DOHH2 (cell line): ENCODE results near the gene TFPI2.

Experiments used
- H3F3A ChIP-seq: fragments of 200-600 bp; sonication (generic), shearing (Covaris generic); 2 replicates; pipeline ENCODE4 v1.6.0; 2016; ENCODE audit warnings: antibody characterized with exemption, mild to moderate bottlenecking; ENCODE audit not compliant: control insufficient read depth, insufficient read depth
- H3K27ac ChIP-seq: fragments of 200-600 bp; sonication (generic); 2 replicates; pipeline ENCODE4 v1.5.1; 2014; ENCODE audit warnings: low read depth, mild to moderate bottlenecking, low read length, moderate library complexity
- H3K27me3 ChIP-seq: fragments of 200-600 bp; sonication (generic); 2 replicates; pipeline ENCODE4 v1.6.1; 2014; ENCODE audit warnings: mild to moderate bottlenecking, low read length, mixed read lengths; ENCODE audit not compliant: control insufficient read depth
- H3K36me3 ChIP-seq: fragments of 200-600 bp; sonication (generic); 2 replicates; pipeline ENCODE4 v1.6.1; 2014; ENCODE audit warnings: mild to moderate bottlenecking, low read length, moderate library complexity, mixed read lengths; ENCODE audit not compliant: control insufficient read depth
- H3K4me1 ChIP-seq: fragments of 200-600 bp; sonication (generic); 2 replicates; pipeline ENCODE4 v1.6.1; 2014; ENCODE audit warnings: mild to moderate bottlenecking, low read length, mixed read lengths; ENCODE audit not compliant: control insufficient read depth
- H3K4me2 ChIP-seq: fragments of 200-600 bp; sonication (generic); 2 replicates; pipeline ENCODE4 v1.6.0; 2014; ENCODE audit warnings: mild to moderate bottlenecking, low read length, moderate library complexity
- H3K4me3 ChIP-seq: fragments of 200-600 bp; sonication (generic); 2 replicates; pipeline ENCODE4 v1.5.1; 2014; ENCODE audit warnings: mild to moderate bottlenecking, low read length, mixed read lengths
- H3K79me2 ChIP-seq: fragments of 200-600 bp; sonication (generic); 2 replicates; pipeline ENCODE4 v1.6.1; 2014; ENCODE audit warnings: mild to moderate bottlenecking, low read length, mixed read lengths; ENCODE audit not compliant: control insufficient read depth
- H3K9me2 ChIP-seq: fragments of 200-600 bp; sonication (generic); replicated peaks from 2 replicates; pipeline ENCODE4 v1.6.1; 2014; ENCODE audit warnings: mild to moderate bottlenecking, low read length, mixed read lengths; ENCODE audit not compliant: control insufficient read depth
- H3K9me3 ChIP-seq: fragments of 200-600 bp; sonication (generic); 2 replicates; pipeline ENCODE4 v1.6.1; 2014; ENCODE audit warnings: antibody characterized with exemption, low read length, mixed read lengths; ENCODE audit not compliant: control insufficient read depth, insufficient read depth
- H4K20me1 ChIP-seq: fragments of 200-600 bp; sonication (generic); 2 replicates; pipeline ENCODE4 v1.6.0; 2014; ENCODE audit warnings: low read depth, mild to moderate bottlenecking, antibody characterized with exemption, low read length, moderate library complexity; ENCODE audit not compliant: control insufficient read depth, insufficient read depth
- EZH2phosphoT487 ChIP-seq: fragments of 200-600 bp; sonication (generic); IDR thresholded peaks from 2 replicates; pipeline ENCODE4 v1.6.1; 2017; ENCODE audit warnings: borderline replicate concordance, mild to moderate bottlenecking, antibody characterized with exemption, low read length, moderate library complexity, mixed read lengths
- TF ChIP-seq, protein P1 (sequence below): fragments of 200-600 bp; sonication (generic); IDR thresholded peaks from one replicate; pipeline ENCODE4 v1.5.1; 2014; ENCODE audit warnings: antibody characterized with exemption, mild to moderate bottlenecking, low read depth, low read length; ENCODE audit not compliant: poor library complexity, severe bottlenecking

The TFPI2 gene, protein sequence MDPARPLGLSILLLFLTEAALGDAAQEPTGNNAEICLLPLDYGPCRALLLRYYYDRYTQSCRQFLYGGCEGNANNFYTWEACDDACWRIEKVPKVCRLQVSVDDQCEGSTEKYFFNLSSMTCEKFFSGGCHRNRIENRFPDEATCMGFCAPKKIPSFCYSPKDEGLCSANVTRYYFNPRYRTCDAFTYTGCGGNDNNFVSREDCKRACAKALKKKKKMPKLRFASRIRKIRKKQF

DNA sequence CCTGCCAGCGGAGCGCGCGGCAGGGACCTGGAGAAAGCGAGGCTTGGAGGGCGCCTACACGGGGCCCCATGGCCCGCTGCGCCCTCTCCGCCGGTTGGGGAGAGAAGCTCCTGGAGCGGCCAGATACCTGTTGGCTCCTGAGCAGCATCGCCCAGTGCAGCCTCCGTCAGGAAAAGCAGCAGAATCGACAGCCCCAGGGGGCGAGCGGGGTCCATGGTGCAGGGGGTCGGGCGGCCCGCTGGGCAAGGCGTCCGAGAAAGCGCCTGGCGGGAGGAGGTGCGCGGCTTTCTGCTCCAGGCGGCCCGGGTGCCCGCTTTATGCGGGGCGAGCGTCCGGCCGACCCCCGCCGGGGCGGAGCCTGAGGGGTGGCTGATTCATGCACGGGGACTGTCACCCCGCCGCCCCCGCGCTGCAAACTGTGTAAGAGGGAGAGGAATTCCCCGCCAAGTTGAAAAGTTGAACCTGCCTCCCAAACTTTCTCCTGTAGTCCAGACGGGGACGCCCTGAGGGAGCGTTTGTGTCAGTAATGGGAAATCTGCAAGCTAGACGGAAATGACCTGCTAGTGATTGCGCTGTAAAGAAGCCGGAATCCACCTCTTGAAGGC is at the start of gene TFPI2:
TFPI2 (minus strand) TSS at position 290 of the 605 bp plus-strand sequence; CDS start at position 215, 75 bp downstream.
- Histone ChIP-seq H3K79me2 (no peaks in the 10 kb centered on the region), H3K27ac (no peak within 1 kb of the TSS), H3K36me3 (no peaks in the 10 kb centered on the region), H3K9me3 (no peaks in the 10 kb centered on the region), H3F3A (no peaks in the 10 kb centered on the region), H3K4me2 (peak within 1 kb of the TSS; percentile 77), H3K4me1 (peaks cover 19% of the 10 kb centered on the region), H3K27me3 (peaks cover 49% of the 10 kb centered on the region), H3K9me2 (no peaks in the 10 kb centered on the region), H4K20me1 (no peaks in the 10 kb centered on the region), H3K4me3 (peak within 1 kb of the TSS; percentile 68)
- TF ChIP-seq EZH2phosphoT487 = peak; percentile 66; the same call in 1 of the 2 replicates
- TF ChIP-seq, protein P1, sequence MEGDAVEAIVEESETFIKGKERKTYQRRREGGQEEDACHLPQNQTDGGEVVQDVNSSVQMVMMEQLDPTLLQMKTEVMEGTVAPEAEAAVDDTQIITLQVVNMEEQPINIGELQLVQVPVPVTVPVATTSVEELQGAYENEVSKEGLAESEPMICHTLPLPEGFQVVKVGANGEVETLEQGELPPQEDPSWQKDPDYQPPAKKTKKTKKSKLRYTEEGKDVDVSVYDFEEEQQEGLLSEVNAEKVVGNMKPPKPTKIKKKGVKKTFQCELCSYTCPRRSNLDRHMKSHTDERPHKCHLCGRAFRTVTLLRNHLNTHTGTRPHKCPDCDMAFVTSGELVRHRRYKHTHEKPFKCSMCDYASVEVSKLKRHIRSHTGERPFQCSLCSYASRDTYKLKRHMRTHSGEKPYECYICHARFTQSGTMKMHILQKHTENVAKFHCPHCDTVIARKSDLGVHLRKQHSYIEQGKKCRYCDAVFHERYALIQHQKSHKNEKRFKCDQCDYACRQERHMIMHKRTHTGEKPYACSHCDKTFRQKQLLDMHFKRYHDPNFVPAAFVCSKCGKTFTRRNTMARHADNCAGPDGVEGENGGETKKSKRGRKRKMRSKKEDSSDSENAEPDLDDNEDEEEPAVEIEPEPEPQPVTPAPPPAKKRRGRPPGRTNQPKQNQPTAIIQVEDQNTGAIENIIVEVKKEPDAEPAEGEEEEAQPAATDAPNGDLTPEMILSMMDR = no peak

DNA sequence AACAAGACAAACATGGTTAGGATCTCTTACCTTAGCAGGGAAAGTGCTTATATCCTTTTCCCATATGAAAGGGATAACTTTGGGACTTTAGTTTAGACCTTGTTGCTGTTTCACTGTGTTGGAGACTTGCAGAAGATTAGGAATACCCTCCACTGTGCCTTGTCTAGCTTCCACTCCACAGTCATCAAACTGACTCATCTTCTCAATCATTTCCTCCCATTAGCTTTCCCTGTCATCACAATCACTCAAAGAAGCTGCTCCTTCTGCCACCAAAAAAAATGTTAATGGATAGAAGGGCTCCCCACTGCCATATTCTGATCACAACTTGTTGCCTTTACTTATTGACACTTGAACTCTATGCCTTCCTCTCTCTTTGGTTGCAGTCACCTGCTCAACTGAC is 47.7 kb upstream of the TFPI2 start:
- H3K79me2 ChIP-seq = no peaks in the 10 kb centered on the region
- no peaks in the 10 kb centered on the region for H3F3A ChIP-seq
- TF ChIP-seq, protein P1 = no peak
- TF ChIP-seq EZH2phosphoT487 = no peak
- H3K9me3 ChIP-seq = 0 out of 2 replicates have a peak, but pooled peaks cover 2% of the 10 kb centered on the region
- no peak overlapping the region for H3K4me2 ChIP-seq
- H4K20me1 ChIP-seq = no peaks in the 10 kb centered on the region
- H3K9me2 ChIP-seq = no peaks in the 10 kb centered on the region
- H3K27me3 ChIP-seq = no peaks in the 10 kb centered on the region
- no peaks in the 10 kb centered on the region for H3K36me3 ChIP-seq
- H3K27ac ChIP-seq = no peak overlapping the region
- no peak overlapping the region for H3K4me3 ChIP-seq
- H3K4me1 ChIP-seq = no peaks in the 10 kb centered on the region

DNA sequence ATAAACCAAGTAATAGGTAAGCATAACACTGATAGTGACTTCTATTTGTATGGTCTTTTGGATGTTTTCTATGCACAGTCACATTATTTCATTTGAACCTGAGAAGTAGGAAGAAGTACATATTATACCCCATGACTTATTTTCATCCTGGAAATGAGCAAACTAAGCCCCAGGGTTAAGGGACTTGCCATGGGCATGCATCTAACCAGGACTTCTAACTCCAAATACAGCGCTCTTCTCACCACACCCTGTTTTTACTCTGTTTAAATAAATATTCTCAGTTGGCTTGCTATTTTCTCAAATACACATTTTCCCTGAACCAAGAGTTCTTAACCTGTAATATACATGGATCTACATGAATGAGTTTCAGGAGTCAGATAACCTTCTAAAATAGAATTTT is 47.3 kb upstream of the TFPI2 start:
- H4K20me1 ChIP-seq = no peaks in the 10 kb centered on the region
- H3K9me3 ChIP-seq = 0 out of 2 replicates have a peak, but pooled peaks cover 2% of the 10 kb centered on the region
- H3K4me2 ChIP-seq = no peak overlapping the region
- no peaks in the 10 kb centered on the region for H3K9me2 ChIP-seq
- no peaks in the 10 kb centered on the region for H3K4me1 ChIP-seq
- no peak overlapping the region for H3K27ac ChIP-seq
- H3K79me2 ChIP-seq = no peaks in the 10 kb centered on the region
- H3K36me3 ChIP-seq = no peaks in the 10 kb centered on the region
- no peak overlapping the region for H3K4me3 ChIP-seq
- no peak for TF ChIP-seq EZH2phosphoT487
- TF ChIP-seq, protein P1 = no peak
- H3K27me3 ChIP-seq = no peaks in the 10 kb centered on the region
- H3F3A ChIP-seq = no peaks in the 10 kb centered on the region
